ENCODE data around the gene PTGFRN.

Gene PTGFRN

GRCh38 chr1:116904791-116905320 lies 4.9 kb upstream of the PTGFRN start:
- no peaks in the 10 kb centered on the region for H3K4me1 ChIP-seq (ENCODE audit: control insufficient read depth, insufficient read depth, low read length, poor library complexity, severe bottlenecking)
- H3K27me3 ChIP-seq (replicated peaks; ENCODE audit: control insufficient read depth, insufficient read depth, low read length, poor library complexity, severe bottlenecking), result no peaks in the 10 kb centered on the region
- DNase-seq, result no peak
- H3K4me3 ChIP-seq (ENCODE audit: insufficient read depth, low read depth, low read length, poor library complexity, severe bottlenecking), result no peak overlapping the region
- no peak overlapping the region for H3K27ac ChIP-seq (ENCODE audit: insufficient read depth, low read length, poor library complexity, severe bottlenecking)
- no peaks in the 10 kb centered on the region for H3K36me3 ChIP-seq (ENCODE audit: control insufficient read depth, insufficient read depth, low read length)
- no peaks in the 10 kb centered on the region for H3K9me3 ChIP-seq (ENCODE audit: control insufficient read depth, low read length)

GRCh38 chr1:116906812-116907211 lies 2.9 kb upstream of the PTGFRN start:
- Histone ChIP-seq H3K36me3 (ENCODE audit: control insufficient read depth, insufficient read depth, low read length) (no peaks in the 10 kb centered on the region), H3K4me3 (ENCODE audit: insufficient read depth, low read depth, low read length, poor library complexity, severe bottlenecking) (no peak overlapping the region), H3K27me3 (replicated peaks; ENCODE audit: control insufficient read depth, insufficient read depth, low read length, poor library complexity, severe bottlenecking) (no peaks in the 10 kb centered on the region), H3K27ac (ENCODE audit: insufficient read depth, low read length, poor library complexity, severe bottlenecking) (no peak overlapping the region), H3K9me3 (ENCODE audit: control insufficient read depth, low read length) (no peaks in the 10 kb centered on the region), H3K4me1 (ENCODE audit: control insufficient read depth, insufficient read depth, low read length, poor library complexity, severe bottlenecking) (no peaks in the 10 kb centered on the region)
- DNase-seq, result no peak

- no peak overlapping the region for H3K4me3 ChIP-seq (ENCODE audit: insufficient read depth, low read depth, low read length, poor library complexity, severe bottlenecking)
- no peak for DNase-seq
- H3K27me3 ChIP-seq (replicated peaks; ENCODE audit: control insufficient read depth, insufficient read depth, low read length, poor library complexity, severe bottlenecking), result no peaks in the 10 kb centered on the region
- no peaks in the 10 kb centered on the region for H3K9me3 ChIP-seq (ENCODE audit: control insufficient read depth, low read length)
- H3K4me1 ChIP-seq (ENCODE audit: control insufficient read depth, insufficient read depth, low read length, poor library complexity, severe bottlenecking), result no peaks in the 10 kb centered on the region
- H3K27ac ChIP-seq (ENCODE audit: insufficient read depth, low read length, poor library complexity, severe bottlenecking), result no peak overlapping the region
- no peaks in the 10 kb centered on the region for H3K36me3 ChIP-seq (ENCODE audit: control insufficient read depth, insufficient read depth, low read length)
These were observed 2.4 kb upstream of the PTGFRN start for GRCh38 chr1:116907351-116907750.

GRCh38 chr1:116908266-116908665 lies 1.4 kb upstream of the PTGFRN start:
- DNase-seq, result no peak
- Histone ChIP-seq H3K4me3 (ENCODE audit: insufficient read depth, low read depth, low read length, poor library complexity, severe bottlenecking) (no peak overlapping the region), H3K4me1 (ENCODE audit: control insufficient read depth, insufficient read depth, low read length, poor library complexity, severe bottlenecking) (no peaks in the 10 kb centered on the region), H3K9me3 (ENCODE audit: control insufficient read depth, low read length) (no peaks in the 10 kb centered on the region), H3K36me3 (ENCODE audit: control insufficient read depth, insufficient read depth, low read length) (no peaks in the 10 kb centered on the region), H3K27ac (ENCODE audit: insufficient read depth, low read length, poor library complexity, severe bottlenecking) (no peak overlapping the region), H3K27me3 (replicated peaks; ENCODE audit: control insufficient read depth, insufficient read depth, low read length, poor library complexity, severe bottlenecking) (no peaks in the 10 kb centered on the region)

- Histone ChIP-seq H3K36me3 (ENCODE audit: control insufficient read depth, insufficient read depth, low read length) (no peaks in the 10 kb centered on the region), H3K4me1 (ENCODE audit: control insufficient read depth, insufficient read depth, low read length, poor library complexity, severe bottlenecking) (no peaks in the 10 kb centered on the region), H3K27ac (ENCODE audit: insufficient read depth, low read length, poor library complexity, severe bottlenecking) (no peak overlapping the region), H3K27me3 (replicated peaks; ENCODE audit: control insufficient read depth, insufficient read depth, low read length, poor library complexity, severe bottlenecking) (no peaks in the 10 kb centered on the region), H3K4me3 (ENCODE audit: insufficient read depth, low read depth, low read length, poor library complexity, severe bottlenecking) (no peak overlapping the region), H3K9me3 (ENCODE audit: control insufficient read depth, low read length) (no peaks in the 10 kb centered on the region)
- DNase-seq, result no peak
These were observed 750 bp upstream of the PTGFRN start for GRCh38 chr1:116908820-116909511.

GRCh38 chr1:116910379-116911187 lies 867 bp downstream of the PTGFRN start:
- peak; percentile 14 to 37 (median 14) for DNase-seq
- Histone ChIP-seq H3K36me3 (ENCODE audit: control insufficient read depth, insufficient read depth, low read length) (no peaks in the 10 kb centered on the region), H3K27ac (ENCODE audit: insufficient read depth, low read length, poor library complexity, severe bottlenecking) (no peak overlapping the region), H3K9me3 (ENCODE audit: control insufficient read depth, low read length) (no peaks in the 10 kb centered on the region), H3K4me1 (ENCODE audit: control insufficient read depth, insufficient read depth, low read length, poor library complexity, severe bottlenecking) (no peaks in the 10 kb centered on the region), H3K27me3 (replicated peaks; ENCODE audit: control insufficient read depth, insufficient read depth, low read length, poor library complexity, severe bottlenecking) (no peaks in the 10 kb centered on the region), H3K4me3 (ENCODE audit: insufficient read depth, low read depth, low read length, poor library complexity, severe bottlenecking) (peak overlapping the region; percentile 49)

GRCh38 chr1:116911188-116911553 lies 1.5 kb downstream of the PTGFRN start:
- H3K9me3 ChIP-seq (ENCODE audit: control insufficient read depth, low read length), result no peaks in the 10 kb centered on the region
- no peaks in the 10 kb centered on the region for H3K36me3 ChIP-seq (ENCODE audit: control insufficient read depth, insufficient read depth, low read length)
- H3K27me3 ChIP-seq (replicated peaks; ENCODE audit: control insufficient read depth, insufficient read depth, low read length, poor library complexity, severe bottlenecking), result no peaks in the 10 kb centered on the region
- no peaks in the 10 kb centered on the region for H3K4me1 ChIP-seq (ENCODE audit: control insufficient read depth, insufficient read depth, low read length, poor library complexity, severe bottlenecking)
- DNase-seq, result no peak
- H3K4me3 ChIP-seq (ENCODE audit: insufficient read depth, low read depth, low read length, poor library complexity, severe bottlenecking), result no peak overlapping the region
- no peak overlapping the region for H3K27ac ChIP-seq (ENCODE audit: insufficient read depth, low read length, poor library complexity, severe bottlenecking)

- no peak for DNase-seq
- H3K9me3 ChIP-seq (ENCODE audit: control insufficient read depth, low read length), result no peaks in the 10 kb centered on the region
- no peaks in the 10 kb centered on the region for H3K4me1 ChIP-seq (ENCODE audit: control insufficient read depth, insufficient read depth, low read length, poor library complexity, severe bottlenecking)
- no peaks in the 10 kb centered on the region for H3K27me3 ChIP-seq (replicated peaks; ENCODE audit: control insufficient read depth, insufficient read depth, low read length, poor library complexity, severe bottlenecking)
- H3K27ac ChIP-seq (ENCODE audit: insufficient read depth, low read length, poor library complexity, severe bottlenecking), result no peak overlapping the region
- no peaks in the 10 kb centered on the region for H3K36me3 ChIP-seq (ENCODE audit: control insufficient read depth, insufficient read depth, low read length)
- H3K4me3 ChIP-seq (ENCODE audit: insufficient read depth, low read depth, low read length, poor library complexity, severe bottlenecking), result no peak overlapping the region
These were observed 2.2 kb downstream of the PTGFRN start for GRCh38 chr1:116911779-116912469.

GRCh38 chr1:116912846-116913245 lies 3.1 kb downstream of the PTGFRN start:
- Histone ChIP-seq H3K9me3 (ENCODE audit: control insufficient read depth, low read length) (no peaks in the 10 kb centered on the region), H3K27me3 (replicated peaks; ENCODE audit: control insufficient read depth, insufficient read depth, low read length, poor library complexity, severe bottlenecking) (no peaks in the 10 kb centered on the region), H3K4me1 (ENCODE audit: control insufficient read depth, insufficient read depth, low read length, poor library complexity, severe bottlenecking) (no peaks in the 10 kb centered on the region), H3K27ac (ENCODE audit: insufficient read depth, low read length, poor library complexity, severe bottlenecking) (no peak overlapping the region), H3K4me3 (ENCODE audit: insufficient read depth, low read depth, low read length, poor library complexity, severe bottlenecking) (no peak overlapping the region), H3K36me3 (ENCODE audit: control insufficient read depth, insufficient read depth, low read length) (no peaks in the 10 kb centered on the region)
- no peak for DNase-seq

GRCh38 chr1:116913941-116914340 lies 4.2 kb downstream of the PTGFRN start:
- no peak for DNase-seq
- H3K4me1 ChIP-seq (ENCODE audit: control insufficient read depth, insufficient read depth, low read length, poor library complexity, severe bottlenecking), result no peaks in the 10 kb centered on the region
- H3K27ac ChIP-seq (ENCODE audit: insufficient read depth, low read length, poor library complexity, severe bottlenecking), result no peak overlapping the region
- no peaks in the 10 kb centered on the region for H3K27me3 ChIP-seq (replicated peaks; ENCODE audit: control insufficient read depth, insufficient read depth, low read length, poor library complexity, severe bottlenecking)
- no peaks in the 10 kb centered on the region for H3K9me3 ChIP-seq (ENCODE audit: control insufficient read depth, low read length)
- no peaks in the 10 kb centered on the region for H3K36me3 ChIP-seq (ENCODE audit: control insufficient read depth, insufficient read depth, low read length)
- no peak overlapping the region for H3K4me3 ChIP-seq (ENCODE audit: insufficient read depth, low read depth, low read length, poor library complexity, severe bottlenecking)
